ENCODE results near the gene CDK6.

DNA sequence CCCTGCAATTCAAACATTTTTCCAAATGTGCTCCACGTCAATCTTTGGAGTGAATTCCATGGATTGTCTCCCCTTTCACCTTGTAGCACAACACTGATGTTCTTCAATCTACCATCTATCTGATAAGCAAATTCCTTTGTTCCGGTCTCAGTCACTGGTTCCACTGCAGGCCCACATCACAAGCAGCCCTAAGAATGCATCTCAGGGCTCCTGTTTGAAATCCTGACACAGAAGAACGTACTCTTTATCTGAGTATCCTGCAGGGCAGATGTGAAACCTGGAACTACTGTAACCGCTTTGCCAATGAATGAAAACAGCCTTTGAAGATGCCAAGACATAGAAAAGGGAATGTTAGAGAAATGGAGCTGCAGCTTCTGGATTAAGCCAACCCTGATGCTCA is 183.2 kb downstream of the CDK6 start:
- TF ChIP-seq TAF1 (IDR thresholded peaks at IDR 0.05; ENCODE audit: borderline replicate concordance, low read depth, low read length) (no peak), POLR2A (IDR thresholded peaks at IDR 0.05; ENCODE audit: low read depth, low read length) (no peak)
